SH-SY5Y (cell line): ENCODE measurements around the gene MDFI.

Source experiments
- GATA2 ChIP-seq: IDR thresholded peaks from 2 replicates; pipeline ENCODE4 v1.6.1; 2011; ENCODE audit warnings: mild to moderate bottlenecking, low read depth, low read length
- GATA3 ChIP-seq: IDR thresholded peaks from 2 replicates; pipeline ENCODE4 v1.6.1; 2011; ENCODE audit warnings: low read depth, mild to moderate bottlenecking, low read length, moderate library complexity

- no peak for TF ChIP-seq GATA3
- no peak for TF ChIP-seq GATA2
Measured at GRCh38 chr6:41689171-41690008, 51.1 kb downstream of the MDFI start.
